KMS-11 (cell line): ENCODE results near the gene COL3A1.

Experiments used
- H2AFZ ChIP-seq: fragments of 200-600 bp; sonication (generic); 2 replicates; pipeline ENCODE4 v1.6.1; 2016; ENCODE audit warnings: antibody characterized with exemption, mixed run types, low read depth
- H3K27ac ChIP-seq: fragments of 200-600 bp; sonication (generic); 2 replicates; pipeline ENCODE4 v1.6.1; 2016; ENCODE audit warnings: mild to moderate bottlenecking, mixed run types
- H3K27me3 ChIP-seq: fragments of 200-600 bp; sonication (generic); 2 replicates; pipeline ENCODE4 v1.6.1; 2017; ENCODE audit warnings: mild to moderate bottlenecking, low read depth, mixed run types, moderate library complexity; ENCODE audit not compliant: insufficient read depth
- H3K36me3 ChIP-seq: fragments of 200-600 bp; sonication (generic); 2 replicates; pipeline ENCODE4 v1.6.1; 2017; ENCODE audit warnings: mild to moderate bottlenecking, mixed run types; ENCODE audit not compliant: insufficient read depth
- H3K4me1 ChIP-seq: fragments of 200-600 bp; sonication (generic); 2 replicates; pipeline ENCODE4 v1.6.1; 2016; ENCODE audit warnings: mild to moderate bottlenecking, low read depth, mixed run types; ENCODE audit not compliant: poor library complexity, severe bottlenecking
- H3K4me2 ChIP-seq: fragments of 200-600 bp; sonication (generic); 2 replicates; pipeline ENCODE4 v1.7.0; 2016; ENCODE audit warnings: mild to moderate bottlenecking, mixed run types
- H3K4me3 ChIP-seq: fragments of 200-600 bp; sonication (generic); IDR thresholded peaks from 2 replicates; pipeline ENCODE4 v1.6.1; 2017; ENCODE audit warnings: low read depth, low read length, mixed read lengths; ENCODE audit not compliant: insufficient read depth
- H3K79me2 ChIP-seq: fragments of 200-600 bp; sonication (generic); 2 replicates; pipeline ENCODE4 v1.6.1; 2016; ENCODE audit warnings: low read depth, mixed run types; ENCODE audit not compliant: insufficient read depth
- H3K9ac ChIP-seq: fragments of 200-600 bp; sonication (generic); 2 replicates; pipeline ENCODE4 v1.6.1; 2016; ENCODE audit warnings: mild to moderate bottlenecking, mixed run types
- H4K20me1 ChIP-seq: fragments of 200-600 bp; sonication (generic); 2 replicates; pipeline ENCODE4 v1.6.1; 2016; ENCODE audit warnings: mild to moderate bottlenecking, mixed run types; ENCODE audit not compliant: insufficient read depth
- TF ChIP-seq, protein P1 (sequence below): fragments of 200-600 bp; sonication (generic); conservative IDR thresholded peaks from 2 replicates; pipeline ENCODE4 v1.6.1; 2017; ENCODE audit warnings: low read depth, mild to moderate bottlenecking, antibody characterized with exemption, low read length, moderate library complexity, mixed read lengths

Gene COL3A1

DNA sequence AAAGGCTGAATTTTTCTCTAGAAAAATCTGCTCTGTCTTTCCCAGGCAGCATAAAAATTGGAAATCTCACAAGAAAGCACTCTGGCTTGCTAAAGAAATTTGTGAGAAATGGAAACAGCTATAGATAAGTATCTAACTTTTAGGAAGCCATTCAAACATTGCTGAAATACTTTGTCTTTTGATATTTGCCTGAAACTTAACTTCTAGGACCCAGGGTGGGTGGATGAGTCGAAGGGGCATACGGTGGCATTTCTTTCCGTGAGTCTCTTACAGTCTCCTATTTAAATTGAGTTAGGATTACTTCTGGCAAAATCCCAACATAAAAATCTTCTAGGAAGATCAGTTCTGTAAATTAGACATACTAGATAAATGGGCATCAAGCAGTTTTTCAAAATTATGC is 532 bp upstream of the COL3A1 start:
- Histone ChIP-seq H2AFZ (no peak overlapping the region), H3K36me3 (no peaks in the 10 kb centered on the region), H3K79me2 (no peaks in the 10 kb centered on the region), H3K4me2 (no peak overlapping the region), H3K4me3 (no peak overlapping the region), H3K9ac (no peak overlapping the region), H3K27me3 (no peaks in the 10 kb centered on the region), H3K27ac (no peak overlapping the region), H3K4me1 (peaks cover 18% of the 10 kb centered on the region), H4K20me1 (no peaks in the 10 kb centered on the region)
- TF ChIP-seq, protein P1, sequence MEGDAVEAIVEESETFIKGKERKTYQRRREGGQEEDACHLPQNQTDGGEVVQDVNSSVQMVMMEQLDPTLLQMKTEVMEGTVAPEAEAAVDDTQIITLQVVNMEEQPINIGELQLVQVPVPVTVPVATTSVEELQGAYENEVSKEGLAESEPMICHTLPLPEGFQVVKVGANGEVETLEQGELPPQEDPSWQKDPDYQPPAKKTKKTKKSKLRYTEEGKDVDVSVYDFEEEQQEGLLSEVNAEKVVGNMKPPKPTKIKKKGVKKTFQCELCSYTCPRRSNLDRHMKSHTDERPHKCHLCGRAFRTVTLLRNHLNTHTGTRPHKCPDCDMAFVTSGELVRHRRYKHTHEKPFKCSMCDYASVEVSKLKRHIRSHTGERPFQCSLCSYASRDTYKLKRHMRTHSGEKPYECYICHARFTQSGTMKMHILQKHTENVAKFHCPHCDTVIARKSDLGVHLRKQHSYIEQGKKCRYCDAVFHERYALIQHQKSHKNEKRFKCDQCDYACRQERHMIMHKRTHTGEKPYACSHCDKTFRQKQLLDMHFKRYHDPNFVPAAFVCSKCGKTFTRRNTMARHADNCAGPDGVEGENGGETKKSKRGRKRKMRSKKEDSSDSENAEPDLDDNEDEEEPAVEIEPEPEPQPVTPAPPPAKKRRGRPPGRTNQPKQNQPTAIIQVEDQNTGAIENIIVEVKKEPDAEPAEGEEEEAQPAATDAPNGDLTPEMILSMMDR, result no peak

DNA sequence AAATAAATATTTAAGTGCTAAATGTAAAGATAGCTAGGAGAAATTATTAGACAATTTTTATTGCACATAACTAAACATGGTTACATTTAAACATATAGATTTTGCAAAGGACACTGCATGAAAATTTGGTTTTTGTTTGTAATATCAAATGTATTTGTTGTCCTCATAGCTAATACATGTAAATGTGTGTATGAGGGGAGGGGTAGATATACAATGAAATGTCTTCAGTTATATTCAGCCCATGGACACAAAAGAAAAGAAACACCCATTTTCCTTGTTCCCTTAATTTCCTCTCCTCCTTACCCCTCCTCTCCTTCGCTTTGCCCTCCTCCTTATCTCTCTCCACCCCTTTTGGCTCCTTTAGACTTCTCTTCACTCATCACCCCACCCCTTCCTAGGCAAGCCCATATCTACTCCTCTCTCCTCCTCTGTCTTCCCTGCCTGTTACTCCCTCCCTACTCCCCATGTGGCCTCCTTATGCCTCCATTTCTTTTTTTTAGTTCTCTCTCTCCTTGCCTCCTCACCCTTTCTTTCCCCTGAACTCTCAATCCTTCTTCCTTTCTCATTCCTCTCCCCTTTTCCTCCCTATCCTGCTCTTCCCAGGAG is 1.4 kb downstream of the COL3A1 start:
- Histone ChIP-seq H4K20me1 (no peaks in the 10 kb centered on the region), H3K9ac (no peak overlapping the region), H3K79me2 (no peaks in the 10 kb centered on the region), H3K4me2 (no peak overlapping the region), H2AFZ (no peak overlapping the region), H3K4me1 (peaks cover 34% of the 10 kb centered on the region), H3K4me3 (no peak overlapping the region), H3K27me3 (no peaks in the 10 kb centered on the region), H3K27ac (no peak overlapping the region), H3K36me3 (no peaks in the 10 kb centered on the region)
- TF ChIP-seq, protein P1, result no peak

DNA sequence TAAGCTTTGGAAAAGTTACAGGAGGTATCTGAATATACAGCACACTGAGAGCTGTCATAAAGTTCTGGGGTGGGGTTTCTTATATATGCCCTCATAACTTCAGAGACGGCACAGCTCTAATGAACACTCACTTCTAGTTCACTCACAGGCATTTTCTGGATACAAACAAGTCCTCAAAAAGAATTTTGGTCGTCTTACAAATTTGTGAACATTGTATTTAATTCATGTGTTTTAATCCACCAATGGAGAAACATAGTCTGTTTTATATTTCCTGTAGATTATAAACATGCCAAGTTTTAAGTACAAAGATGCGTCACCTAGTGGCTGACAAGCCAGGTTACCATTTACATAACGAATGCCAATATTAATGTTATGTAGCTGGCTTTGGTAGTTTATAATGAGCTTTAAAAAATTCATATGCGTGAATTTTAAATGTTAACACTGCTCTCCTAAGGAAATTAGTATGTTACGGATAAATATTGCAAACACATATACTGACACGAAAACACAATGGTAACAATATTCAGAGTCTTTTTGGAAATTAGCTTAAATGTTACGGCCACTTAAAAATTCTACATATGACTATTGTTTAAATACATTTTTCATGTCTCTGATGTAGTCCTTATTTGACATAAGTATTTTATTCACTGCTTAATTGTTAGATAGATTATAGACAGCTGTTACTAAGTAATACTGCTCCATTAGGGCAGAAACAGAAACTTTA is 2.5 kb downstream of the COL3A1 start:
- Histone ChIP-seq H3K4me3 (no peak overlapping the region), H3K9ac (no peak overlapping the region), H4K20me1 (no peaks in the 10 kb centered on the region), H3K4me1 (peaks cover 45% of the 10 kb centered on the region), H3K27me3 (no peaks in the 10 kb centered on the region), H3K36me3 (no peaks in the 10 kb centered on the region), H3K79me2 (no peaks in the 10 kb centered on the region), H3K27ac (peak overlapping the region; percentile 88; the same call in 1 of the 2 replicates), H3K4me2 (no peak overlapping the region), H2AFZ (no peak overlapping the region)
- TF ChIP-seq, protein P1, result no peak

DNA sequence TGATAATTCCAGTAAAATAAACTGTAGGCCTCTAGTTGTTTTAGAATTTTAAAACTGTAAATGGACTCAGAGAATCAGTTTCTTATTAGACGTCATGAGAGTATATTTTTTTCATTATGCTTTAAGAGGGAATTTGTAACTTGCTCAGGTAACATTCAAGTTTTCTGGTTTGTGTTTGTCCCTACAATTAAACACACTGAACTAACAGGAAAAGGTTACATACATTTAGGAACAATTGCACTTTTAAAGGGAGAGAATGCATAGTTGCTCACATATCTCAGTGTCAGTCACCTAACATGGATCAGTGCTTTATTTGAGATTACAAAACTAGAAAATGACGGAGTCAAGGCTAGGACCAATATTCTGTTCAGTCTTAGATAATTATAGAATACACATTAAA is 3.1 kb downstream of the COL3A1 start:
- Histone ChIP-seq H3K4me2 (peak overlapping the region; percentile 88; the same call in 1 of the 2 replicates), H3K9ac (no peak overlapping the region), H3K27ac (peak overlapping the region; percentile 88; the same call in 1 of the 2 replicates), H3K79me2 (no peaks in the 10 kb centered on the region), H3K36me3 (no peaks in the 10 kb centered on the region), H3K27me3 (no peaks in the 10 kb centered on the region), H3K4me3 (no peak overlapping the region), H2AFZ (no peak overlapping the region), H3K4me1 (peaks cover 51% of the 10 kb centered on the region), H4K20me1 (no peaks in the 10 kb centered on the region)
- TF ChIP-seq, protein P1, result no peak
